Activated CD4-positive, alpha-beta T cell treated with anti-CD3 and anti-CD28 coated beads for 48 hours (primary cell): Measurements from ENCODE around the gene SPIN2B.
A peak's percentile ranks its signal among the peaks of the same experiment; 100 is the strongest.
"Not testable (repeated sequence)": the region's sequence is repeated elsewhere in the genome, so short reads cannot be mapped to it uniquely, and the experiment has no call there.

Experiments used
- DNase-seq: peaks from one replicate; pipeline ENCODE4 v3.0.0-alpha.2; 2020

SPIN2B gene

DNA sequence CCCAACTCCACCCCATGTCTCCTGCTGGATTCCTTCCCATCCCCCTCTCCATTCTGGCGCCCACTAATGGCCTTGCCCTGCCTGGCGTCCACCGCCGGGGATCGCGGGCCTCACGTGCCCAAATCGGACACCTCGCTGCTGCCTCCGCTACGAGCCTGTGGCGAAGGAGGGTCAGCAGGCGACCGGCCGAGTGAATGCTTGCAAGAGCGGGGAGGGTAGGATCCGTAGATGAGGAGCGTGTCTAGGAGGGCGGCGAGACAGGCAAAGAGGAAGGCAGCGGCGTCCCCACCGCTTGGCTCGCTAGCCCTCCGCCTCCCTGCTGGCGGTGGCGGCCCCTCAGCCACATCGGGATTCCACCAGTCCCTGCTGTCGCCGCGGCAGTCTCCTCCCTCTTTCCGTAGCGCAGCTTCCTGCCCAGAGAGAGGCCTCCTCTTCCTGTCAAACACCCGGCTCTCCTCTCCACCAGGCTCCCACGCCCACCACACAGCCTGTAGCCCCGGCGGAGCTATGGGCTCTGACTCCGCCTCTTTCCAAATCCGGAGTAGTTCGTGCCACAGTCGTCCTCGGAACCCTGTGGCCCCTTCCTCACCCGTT, at the start of gene SPIN2B:
Gene SPIN2B, minus strand, starts transcription at position 387 of the 594 bp plus-strand sequence.
- DNase-seq: peak; percentile 88

DNA sequence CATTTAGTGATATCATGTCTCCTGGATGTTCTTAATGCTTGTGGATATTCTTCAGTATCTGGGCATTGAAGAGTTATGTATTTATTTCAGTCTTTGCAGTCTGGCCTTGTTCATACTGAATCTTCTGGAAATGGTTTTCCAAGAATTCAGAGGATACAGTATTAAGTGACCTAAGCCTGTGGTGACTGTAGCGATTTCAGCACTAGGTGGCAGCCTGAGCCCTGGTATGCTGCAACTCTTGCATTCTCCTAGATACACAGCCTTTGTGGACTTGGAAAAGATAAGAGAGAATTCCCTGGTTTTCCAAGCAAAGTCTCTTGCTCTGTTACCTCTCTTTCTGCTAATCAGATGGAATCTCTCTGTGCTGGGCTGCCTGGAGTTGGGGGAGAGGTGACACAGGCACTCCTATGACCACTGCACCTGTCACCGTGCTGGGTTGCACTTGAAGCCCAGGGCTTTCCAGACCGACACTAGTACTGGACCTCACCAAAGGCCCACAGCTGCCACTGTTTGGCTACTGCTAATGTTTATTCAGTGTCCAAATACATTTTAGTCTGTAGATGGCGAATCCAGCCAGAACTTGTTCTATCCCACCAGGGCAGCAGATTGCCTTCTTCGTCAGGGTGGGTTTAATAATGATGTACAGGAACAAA, 35.2 kb upstream of the SPIN2B start:
- no peak for DNase-seq

DNA sequence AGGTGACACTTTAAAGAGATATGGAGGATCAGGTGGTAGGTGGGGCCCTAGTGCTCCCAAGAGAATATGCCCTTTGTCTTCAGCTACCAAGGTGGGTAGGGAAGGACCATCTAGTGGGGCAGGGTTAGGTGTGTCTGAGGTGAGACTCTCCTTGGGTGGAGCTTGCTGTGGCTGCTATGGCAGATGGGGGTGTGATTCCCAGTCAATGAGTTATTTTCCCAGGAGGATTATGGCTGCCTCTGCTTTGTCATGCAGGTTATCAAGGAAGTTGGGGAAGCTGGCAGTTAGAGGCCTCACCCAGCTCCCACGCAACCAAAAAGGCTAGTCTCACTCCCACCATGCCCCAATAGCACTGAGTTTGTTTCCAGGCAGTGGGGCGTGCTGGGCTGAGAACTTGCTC, 33.8 kb upstream of the SPIN2B start:
- no peak for DNase-seq

DNA sequence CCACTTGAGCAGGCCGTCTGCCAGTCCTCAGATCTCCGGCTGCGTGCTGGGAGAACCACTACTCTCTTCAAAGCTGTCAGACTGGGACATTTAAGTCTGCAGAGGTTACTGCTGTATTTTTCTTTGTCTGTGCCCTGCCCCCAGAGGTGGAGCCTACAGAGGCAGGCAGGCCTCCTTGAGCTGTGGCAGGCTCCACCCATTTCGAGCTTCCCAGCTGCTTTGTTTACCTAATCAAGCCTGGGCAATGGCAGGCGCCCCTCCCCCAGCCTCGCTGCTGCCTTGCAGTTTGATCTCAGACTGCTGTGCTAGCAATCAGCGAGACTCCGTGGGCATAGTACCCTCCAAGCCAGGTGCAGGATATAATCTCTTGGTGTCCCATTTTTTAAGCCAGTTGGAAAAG, 30.9 kb upstream of the SPIN2B start:
- DNase-seq: not testable (repeated sequence)

DNA sequence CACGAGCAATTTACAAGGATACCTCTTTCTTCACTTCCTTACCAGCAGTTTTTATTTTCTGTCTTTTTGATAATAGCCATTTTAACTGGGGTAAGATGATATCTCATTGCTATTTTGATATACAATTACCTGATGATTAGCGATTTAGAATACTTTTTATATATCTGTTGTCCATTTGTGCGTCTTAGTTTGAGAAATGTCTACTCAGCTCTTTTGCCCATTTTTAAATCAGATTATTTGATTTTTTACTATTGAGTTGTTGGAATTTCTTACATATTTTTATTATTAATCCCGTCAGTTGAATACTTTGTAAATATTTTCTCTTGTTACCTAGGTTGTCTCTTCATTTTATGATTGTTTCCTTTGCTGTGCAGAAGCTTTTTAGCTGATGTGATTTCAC, 17.3 kb upstream of the SPIN2B start:
- DNase-seq: no peak

DNA sequence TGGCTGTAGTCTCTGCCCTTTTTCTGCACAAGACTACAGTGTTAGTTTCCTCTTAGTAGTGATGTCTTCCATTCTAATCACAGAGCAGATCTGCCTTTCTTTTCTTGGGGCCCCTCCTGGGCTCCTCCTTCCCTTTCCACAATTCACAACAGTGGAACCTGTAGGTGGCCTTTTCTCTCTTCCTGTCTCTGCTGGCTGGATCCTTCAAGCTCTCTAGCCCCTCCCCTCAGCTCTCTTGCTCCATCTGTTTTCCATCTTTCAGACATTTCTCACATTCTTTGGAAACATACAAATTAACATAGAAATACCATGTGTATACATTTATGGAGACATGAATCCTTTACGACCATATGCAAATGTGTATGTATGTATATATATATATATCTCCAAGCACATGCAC, 16.2 kb upstream of the SPIN2B start:
- DNase-seq: no peak

DNA sequence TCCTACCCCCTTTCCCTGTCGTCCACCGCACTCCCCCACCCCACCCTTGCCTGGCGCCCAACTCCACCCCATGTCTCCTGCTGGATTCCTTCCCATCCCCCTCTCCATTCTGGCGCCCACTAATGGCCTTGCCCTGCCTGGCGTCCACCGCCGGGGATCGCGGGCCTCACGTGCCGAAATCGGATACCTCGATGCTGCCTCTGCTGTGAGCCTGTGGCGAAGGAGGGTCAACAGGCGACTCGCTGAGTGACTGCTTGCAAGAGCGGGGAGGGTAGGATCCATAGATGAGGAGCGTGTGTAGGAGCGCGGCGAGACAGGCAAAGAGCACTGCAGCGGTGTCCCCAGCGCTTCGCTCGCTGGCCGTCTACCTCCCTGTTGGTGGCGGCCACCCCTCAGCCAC, 15.7 kb upstream of the SPIN2B start, which contains the start of gene SPIN2A:
Gene SPIN2A, minus strand, starts transcription at position 325 of the 400 bp plus-strand sequence. CDS start 800 bp downstream, outside the sequence.
- not testable (repeated sequence) for DNase-seq

DNA sequence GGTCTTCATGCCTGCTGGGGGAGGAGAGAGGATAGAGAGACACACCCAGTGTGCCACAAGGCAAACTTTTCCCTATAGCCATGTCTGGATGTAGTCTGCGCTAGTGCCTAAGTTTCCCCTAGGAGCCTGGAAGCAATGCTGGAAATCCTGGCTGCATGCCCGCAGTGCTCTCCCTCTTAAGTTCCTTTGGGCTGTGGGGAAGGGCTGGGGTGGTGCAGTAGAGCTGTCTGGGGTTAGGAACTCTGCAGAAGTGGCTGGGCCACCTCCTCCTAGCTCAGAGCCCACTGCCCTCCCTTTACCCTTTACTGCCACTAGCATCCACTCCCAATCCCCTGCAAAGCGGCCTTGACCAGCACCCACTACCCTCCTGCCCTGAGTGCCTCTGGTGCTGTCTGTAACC, 15.2 kb upstream of the SPIN2B start:
- DNase-seq: not testable (repeated sequence)

DNA sequence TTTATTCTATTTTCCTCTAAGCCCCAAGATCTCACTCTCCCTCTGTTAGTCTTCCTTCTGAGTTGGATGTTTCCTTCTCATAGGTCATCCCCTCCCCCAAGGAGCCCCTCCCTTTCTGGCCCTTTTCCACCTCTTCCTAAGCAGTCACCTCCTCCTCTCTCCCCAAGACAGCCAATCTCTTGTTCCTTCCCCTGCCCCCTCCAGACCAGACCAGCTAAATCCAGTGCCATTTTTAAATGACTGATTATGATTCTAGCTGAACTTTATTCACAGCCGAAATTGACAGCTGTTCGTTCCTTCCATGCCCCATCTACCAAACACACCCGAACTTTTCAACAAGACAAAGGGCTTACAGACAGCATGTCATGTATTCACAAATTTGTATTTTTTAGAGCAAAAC, 13.9 kb upstream of the SPIN2B start:
- no peak for DNase-seq

DNA sequence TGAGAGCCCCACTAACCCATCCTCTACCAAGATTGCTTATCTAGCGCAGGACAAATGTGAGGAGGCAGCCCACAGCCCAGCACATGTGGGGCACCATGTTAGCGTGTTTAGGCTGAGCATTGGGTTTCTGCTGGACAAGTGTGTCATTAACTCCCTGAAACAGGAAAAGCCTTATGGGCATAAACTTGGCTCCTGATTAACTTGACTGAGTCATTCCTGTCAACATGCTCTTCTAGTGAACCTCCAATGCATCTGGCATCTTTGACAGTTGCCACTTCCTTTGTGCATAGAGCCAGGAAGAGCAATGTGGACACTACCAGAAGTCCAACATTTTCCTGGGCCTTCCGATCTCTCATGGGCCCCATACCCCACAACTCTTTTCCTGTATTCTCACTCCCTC, 13.4 kb upstream of the SPIN2B start:
- DNase-seq: no peak

DNA sequence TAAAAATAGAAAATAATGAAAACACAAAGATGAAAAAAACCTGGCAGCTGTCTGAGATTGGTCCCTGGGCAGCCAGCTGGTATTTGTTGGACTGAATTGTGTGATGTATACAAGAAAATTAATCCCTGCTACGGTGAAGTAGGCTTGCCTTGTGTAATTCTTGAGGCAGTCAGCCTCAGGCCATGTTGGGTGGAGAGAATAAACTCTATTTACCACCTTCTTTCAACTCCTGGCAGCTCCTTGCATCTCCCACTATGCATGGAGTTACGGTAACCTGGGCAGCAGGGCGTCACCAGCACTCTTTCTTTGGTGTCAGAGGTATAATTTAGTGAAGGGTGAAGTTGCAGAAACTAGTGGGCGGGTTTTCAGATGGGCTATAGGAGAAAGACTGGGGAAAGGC, 12.4 kb upstream of the SPIN2B start:
- DNase-seq: no peak

DNA sequence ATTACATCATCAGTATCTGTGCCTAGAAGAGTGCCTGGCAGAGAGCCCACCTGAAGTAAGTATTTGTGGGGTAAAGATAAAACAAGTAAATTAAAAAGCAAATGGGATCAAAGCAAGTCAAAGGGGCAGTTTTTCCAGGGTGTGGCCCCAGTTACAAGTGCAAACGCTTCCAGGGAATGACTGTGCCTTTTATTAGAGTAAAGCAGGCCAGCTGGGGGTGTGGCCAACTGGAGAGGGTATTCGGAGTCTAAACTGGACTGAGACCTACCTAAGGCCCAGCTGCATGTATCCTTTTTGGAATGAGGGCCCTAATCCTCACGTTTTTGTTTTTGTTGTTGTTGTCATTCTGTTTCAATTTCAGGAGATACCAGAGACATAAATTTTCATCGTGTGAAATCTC, 11.9 kb upstream of the SPIN2B start:
- DNase-seq: not testable (repeated sequence)

DNA sequence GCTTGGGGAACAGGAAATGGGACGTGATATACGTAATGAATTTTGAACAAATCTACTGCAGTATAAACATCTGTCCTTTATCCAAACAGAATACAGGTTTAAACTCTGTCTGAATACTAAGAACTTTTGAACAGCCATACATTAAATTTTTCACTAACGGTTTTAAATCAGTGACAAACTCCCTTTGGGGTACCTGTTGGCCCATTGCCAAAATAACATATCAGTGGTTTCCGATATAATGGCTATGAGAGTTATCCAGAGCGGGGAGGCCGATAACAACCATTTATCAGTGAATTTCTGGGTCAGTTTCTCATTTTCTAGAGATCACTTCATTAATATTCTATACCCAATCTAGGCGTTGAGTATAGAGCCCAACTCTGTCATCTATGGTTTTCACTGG, 10.7 kb upstream of the SPIN2B start:
- no peak for DNase-seq

DNA sequence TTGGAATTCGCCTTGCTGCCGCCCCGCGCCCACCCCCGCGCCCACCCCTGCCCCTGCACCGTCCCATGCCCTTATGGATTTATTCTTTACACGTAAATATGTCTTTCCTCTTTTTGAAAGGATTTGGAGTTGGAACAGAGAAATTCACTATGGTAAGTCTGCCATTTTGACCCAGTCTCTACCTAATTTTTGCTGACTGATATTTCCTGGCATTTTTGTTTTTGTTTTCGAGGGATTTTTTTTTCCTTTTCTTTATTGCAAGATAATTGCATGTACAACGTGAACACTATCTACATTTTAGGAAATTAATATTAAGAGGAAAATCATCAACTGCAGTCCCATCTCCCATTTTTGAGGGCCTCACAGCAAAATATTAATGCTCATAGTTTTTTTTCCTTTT, 468 bp upstream of the SPIN2B start:
- no peak for DNase-seq

DNA sequence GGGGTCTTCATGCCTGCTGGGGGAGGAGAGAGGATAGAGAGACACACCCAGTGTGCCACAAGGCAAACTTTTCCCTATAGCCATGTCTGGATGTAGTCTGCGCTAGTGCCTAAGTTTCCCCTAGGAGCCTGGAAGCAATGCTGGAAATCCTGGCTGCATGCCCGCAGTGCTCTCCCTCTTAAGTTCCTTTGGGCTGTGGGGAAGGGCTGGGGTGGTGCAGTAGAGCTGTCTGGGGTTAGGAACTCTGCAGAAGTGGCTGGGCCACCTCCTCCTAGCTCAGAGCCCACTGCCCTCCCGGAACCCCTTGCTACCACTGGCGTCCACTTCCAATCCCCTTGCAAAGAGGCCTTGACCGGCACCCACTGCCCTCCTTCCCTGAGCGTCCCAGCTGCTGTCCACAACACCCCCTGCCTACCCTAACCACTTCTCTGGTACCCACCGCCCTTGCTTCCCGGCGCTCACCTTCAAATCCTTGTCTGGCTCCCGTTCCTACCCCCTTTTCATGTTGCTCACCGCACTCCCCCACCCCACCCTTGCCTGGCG, 658 bp downstream of the SPIN2B start:
- not testable (repeated sequence) for DNase-seq

DNA sequence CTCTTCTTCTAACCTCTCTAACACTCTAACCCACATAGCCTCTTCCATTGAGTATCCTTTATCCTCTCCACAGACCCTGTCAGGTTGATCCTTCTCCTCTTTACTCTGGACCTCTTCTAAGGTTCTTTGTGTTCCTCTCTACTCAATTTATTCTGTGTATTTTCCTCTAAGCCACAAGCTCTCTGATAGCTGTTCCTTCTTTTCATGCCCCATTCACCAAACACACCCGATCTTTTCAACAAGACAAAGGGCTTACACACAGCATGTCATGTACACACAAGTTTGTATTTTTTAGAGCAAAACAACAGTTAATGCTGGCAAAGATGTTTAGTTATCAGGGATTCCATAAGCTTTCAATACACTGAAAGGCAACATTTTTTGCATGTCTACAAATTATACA, 1.9 kb downstream of the SPIN2B start:
- no peak for DNase-seq

DNA sequence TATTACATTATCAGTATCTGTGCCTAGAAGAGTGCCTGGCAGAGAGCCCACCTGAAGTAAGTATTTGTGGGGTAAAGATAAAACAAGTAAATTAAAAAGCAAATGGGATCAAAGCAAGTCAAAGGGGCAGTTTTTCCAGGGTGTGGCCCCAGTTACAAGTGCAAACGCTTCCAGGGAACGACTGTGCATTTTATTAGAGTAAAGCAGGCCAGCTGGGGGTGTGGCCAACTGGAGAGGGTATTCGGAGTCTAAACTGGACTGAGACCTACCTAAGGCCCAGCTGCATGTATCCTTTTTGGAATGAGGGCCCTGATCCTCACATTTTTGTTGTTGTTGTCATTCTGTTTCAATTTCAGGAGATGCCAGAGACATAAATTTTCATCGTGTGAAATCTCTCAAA, 3.8 kb downstream of the SPIN2B start:
- not testable (repeated sequence) for DNase-seq

DNA sequence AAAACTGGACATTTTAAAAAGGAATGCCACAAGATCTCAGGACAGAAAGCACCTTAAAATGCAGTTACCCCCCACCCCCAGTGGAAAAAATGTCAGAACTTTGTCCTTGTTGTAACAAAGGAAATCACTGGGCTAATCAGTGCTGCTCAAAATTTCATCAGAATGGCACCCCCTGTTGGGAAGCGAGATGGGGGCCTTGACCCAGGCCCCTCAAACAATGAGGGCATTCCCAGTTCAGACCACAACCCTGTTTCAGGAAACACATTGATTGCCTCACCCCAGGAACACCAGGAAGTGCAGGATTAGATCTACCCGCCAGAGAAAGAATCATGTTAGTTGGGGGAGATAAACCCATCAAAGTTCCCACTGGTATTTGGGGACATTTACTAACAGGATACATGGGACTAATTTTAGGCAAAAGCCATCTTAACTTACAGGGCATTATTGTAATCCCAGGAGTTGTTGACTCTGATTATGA, 16.4 kb downstream of the SPIN2B start:
- no peak for DNase-seq

DNA sequence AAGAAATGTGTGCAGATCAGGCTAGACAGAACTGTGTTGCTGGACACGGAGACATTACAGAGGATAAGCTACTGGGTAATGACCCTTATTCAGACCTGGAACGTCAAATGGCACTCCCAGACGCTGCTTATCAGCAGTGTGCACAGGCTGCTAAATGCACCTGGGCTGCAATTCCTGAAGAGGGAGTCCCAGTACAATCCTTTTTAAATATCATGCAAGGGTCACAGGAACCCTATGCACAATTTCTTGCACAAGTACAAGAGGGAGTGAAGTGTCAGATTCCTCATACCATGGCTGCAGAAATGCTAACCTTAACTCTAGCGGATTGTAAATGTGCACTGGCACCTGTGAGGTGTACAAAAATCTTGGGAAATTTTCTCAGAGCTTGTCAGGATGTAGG, 16.9 kb downstream of the SPIN2B start:
- no peak for DNase-seq

DNA sequence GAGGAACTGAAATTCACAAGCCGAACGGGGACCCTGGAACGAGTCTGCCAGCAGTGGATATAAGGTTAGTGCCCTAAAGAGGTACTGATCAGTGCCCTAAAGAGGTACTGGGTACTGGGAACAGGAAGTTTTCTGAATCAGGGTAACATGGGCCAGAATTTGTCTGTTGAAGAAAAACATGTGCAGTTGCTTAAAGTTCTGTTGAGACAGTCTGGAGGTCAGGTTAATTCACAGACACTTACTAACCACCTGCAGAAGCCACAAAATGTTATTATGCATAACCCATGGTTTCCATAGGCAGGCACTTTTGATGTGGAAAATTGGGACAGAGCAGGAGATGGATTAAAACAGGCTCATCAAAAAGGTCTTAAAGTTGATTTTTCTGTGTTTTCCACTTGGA, 17.9 kb downstream of the SPIN2B start:
- no peak for DNase-seq

DNA sequence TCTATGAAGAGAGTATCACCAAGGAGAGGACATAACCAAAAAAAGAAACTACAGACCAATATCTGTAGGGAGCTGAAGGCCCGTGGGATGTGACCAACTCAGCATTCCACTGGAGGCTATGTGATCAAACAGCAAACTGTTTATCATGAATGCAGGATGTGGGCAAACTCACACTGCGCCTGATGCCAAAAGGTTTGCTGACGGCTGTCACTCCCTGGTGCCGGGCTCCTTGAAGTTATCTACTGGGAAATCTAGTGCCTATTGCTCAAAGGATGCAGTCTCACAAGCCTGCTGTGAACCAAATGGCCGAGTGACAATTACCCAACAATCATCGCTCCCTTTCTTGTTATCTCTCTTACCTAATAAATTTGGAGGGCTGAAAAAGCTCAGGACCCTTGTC, 18.4 kb downstream of the SPIN2B start:
- DNase-seq: not testable (repeated sequence)

DNA sequence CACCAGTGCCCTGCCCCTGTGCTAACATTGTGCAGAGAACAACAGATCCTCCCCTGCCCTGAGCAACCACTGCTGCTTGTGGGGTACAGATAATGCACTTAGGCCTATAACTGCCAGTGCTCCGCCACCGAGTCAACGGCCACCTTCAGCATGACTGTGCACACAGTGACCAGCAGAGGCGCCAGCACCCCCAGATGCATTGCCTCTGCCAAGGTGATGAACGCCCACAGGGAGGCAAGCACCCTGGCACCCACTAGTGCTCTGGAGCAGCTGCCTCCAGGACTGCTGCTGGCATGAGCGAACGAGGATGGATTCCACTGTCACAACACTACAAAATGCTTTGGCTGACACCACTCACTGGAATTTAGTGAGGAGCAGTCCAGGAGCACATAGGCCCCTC, 38.2 kb downstream of the SPIN2B start:
- DNase-seq: no peak

DNA sequence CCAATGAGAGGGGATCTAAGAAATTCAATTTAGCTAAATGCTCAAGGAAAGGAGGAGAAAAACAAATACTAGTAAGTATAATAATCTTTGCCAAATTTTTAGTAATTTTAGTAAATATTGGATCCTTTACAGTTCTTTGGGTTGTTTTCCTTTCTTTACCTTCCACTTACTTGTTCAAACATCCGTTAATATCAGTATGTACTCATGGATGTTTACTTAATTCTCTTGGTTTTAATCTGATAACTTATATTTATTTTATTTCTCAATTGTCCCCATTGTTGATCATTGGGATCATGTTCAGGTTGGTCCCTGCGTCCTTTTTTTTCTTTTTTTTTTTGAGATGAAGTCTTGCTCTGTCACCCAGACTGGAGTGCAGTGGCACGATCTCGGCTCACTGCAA, 46.9 kb downstream of the SPIN2B start:
- DNase-seq: no peak

DNA sequence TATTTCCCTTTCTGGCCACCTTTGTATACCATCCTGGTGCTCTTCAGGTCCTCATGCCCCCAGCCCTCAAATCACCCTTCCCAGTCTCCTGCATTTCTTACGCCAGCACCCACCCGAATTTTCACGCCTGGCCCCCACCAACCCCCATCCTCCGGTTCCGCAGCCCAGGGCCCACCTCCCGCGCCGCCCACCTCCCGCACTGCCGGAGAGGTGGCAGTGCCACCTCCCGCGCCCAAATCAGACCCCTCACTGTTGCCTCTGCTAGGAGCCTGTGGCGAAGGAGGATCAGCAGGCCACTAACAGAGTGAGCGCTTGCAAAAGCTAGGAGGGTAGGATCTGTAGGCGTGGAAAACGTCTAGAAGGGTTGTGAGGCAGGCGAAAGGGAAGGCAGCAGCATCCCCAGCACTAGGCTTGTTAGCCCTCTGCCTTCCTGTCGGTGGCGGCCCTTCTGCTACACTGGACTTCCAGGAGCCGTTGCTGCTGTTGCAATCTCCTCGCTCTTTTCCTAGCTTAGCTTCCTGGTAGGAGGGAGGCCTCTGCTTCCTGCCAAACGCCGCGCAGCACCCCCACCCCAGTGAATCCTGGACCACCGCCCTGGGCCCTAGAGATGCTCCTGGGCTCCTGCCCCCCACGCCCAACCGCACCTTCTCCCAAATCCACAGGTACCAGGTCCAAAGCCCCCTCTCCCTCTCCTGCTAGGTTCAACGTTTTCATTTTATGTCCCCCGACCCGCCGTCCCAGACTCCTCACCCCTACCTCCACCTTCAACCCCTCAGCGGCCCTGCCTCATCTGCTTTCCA, 51.0 kb downstream of the SPIN2B start:
- DNase-seq: no peak
